ENCODE measurements around the gene RXYLT1. TPM values are rescaled to one million over a fixed set of nuclear protein-coding genes. Genes with fewer than 3 reads are reported as not detected.

RXYLT1 gene
- total and polyA plus RNA-seq, 2 of the 8 experiments (the other 6 are each of a cell fraction or from before 2014, with no cell fraction given) = 3.8 to 10.9 TPM

DNA sequence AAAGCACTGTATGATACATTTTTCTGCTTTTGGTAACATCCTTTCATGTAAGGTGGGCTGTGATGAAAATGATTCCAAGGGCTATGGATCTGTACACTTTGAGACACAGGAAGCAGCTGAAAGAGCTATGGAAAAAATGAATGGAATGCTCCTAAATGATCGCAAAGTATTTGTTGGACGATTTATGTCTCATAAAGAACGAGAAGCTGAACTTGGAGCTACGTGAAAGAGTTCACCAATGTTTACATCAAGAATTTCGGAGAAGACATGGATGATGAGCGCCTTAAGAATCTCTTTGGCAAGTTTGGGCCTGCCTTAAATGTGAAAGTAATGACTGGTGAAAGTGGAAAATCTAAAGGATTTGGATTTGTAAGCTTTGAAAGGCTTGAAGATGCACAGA is 42.6 kb downstream of the RXYLT1 start:
- TF ChIP-seq TCF12 (IDR thresholded peaks at IDR 0.05; ENCODE audit: low read depth, low read length) = no peak
- no peak for TF ChIP-seq SRF (IDR thresholded peaks at IDR 0.05; ENCODE audit: low read depth, low read length)
- TF ChIP-seq SIX5 (IDR thresholded peaks at IDR 0.05; ENCODE audit: low read depth, low read length) = no peak
- no peak for TF ChIP-seq HDAC6 (IDR thresholded peaks at IDR 0.05; ENCODE audit: low read depth, low read length)
- no peaks in the 10 kb centered on the region for H3K27me3 ChIP-seq (replicated peaks in 1 of 4; ENCODE audit: control insufficient read depth in 3 of 4, extremely low read depth in 1 of 4, insufficient read depth in 3 of 4, low read length in 3 of 4)
- H4K5ac ChIP-seq (ENCODE audit: insufficient read length, low read depth, low read length) = no peak overlapping the region
- H3K79me2 ChIP-seq (ENCODE audit: control insufficient read depth in 1 of 2, insufficient read depth in 2 of 2, low read length in 2 of 2) = no peaks in the 10 kb centered on the region
- no peak overlapping the region for H3K14ac ChIP-seq (ENCODE audit: insufficient read length)
- no peak overlapping the region for H4K91ac ChIP-seq (replicated peaks; ENCODE audit: insufficient read length, low read length)
- H3K4me3 ChIP-seq (ENCODE audit: extremely low read depth in 1 of 4, insufficient read depth in 2 of 4, low read depth in 3 of 4, low read length in 4 of 4) = no peak overlapping the region
- POLR2A ChIA-PET (ENCODE audit: partially characterized antibody) = no interaction called here
- H3K23me2 ChIP-seq (ENCODE audit: low read depth, low read length) = no peaks in the 10 kb centered on the region; the same call in 1 of the 2 replicates
- no peak overlapping the region for H2BK12ac ChIP-seq (ENCODE audit: low read depth, low read length)
- no peak overlapping the region for H2BK120ac ChIP-seq (replicated peaks; ENCODE audit: low read depth, low read length)
- no peak overlapping the region for H3K18ac ChIP-seq (ENCODE audit: extremely low read depth, low read length)
- no peaks in the 10 kb centered on the region for H3K79me1 ChIP-seq (ENCODE audit: low read depth, low read length)
- H2BK15ac ChIP-seq (ENCODE audit: low read length) = no peak overlapping the region
- no peak overlapping the region for H3K4me2 ChIP-seq (ENCODE audit: insufficient read depth in 1 of 2, low read depth in 2 of 2, low read length in 2 of 2)
- no peak overlapping the region for H2BK5ac ChIP-seq (ENCODE audit: low read depth, low read length)
- H2AFZ ChIP-seq (ENCODE audit: low read length) = no peak overlapping the region
- H3K27ac ChIP-seq (ENCODE audit: low read depth, low read length) = no peak overlapping the region
- no peaks in the 10 kb centered on the region for H4K20me1 ChIP-seq (replicated peaks in 1 of 2; ENCODE audit: control insufficient read depth in 1 of 2, insufficient read depth in 2 of 2, low read length in 2 of 2)
- H3K23ac ChIP-seq (ENCODE audit: insufficient read length) = no peak overlapping the region
- 90% methylated on average over 6 of the region's 6 CpGs; no CpG with 5 or more reads in 1 of the 2 experiments for WGBS, 2 experiments (ENCODE audit: extremely low coverage in 1 of 2, insufficient coverage in 1 of 2, insufficient read length in 1 of 2, insufficient replicate concordance in 2 of 2, low coverage in 1 of 2, low lambda C conversion rate in 2 of 2, missing lambda C conversion rate in 1 of 2)
- H2AK5ac ChIP-seq (ENCODE audit: low read depth, low read length) = no peak overlapping the region
- no peaks in the 10 kb centered on the region for H3K36me3 ChIP-seq (ENCODE audit: control insufficient read depth in 2 of 4, insufficient read depth in 4 of 4, low read length in 3 of 4)
- no peak overlapping the region for H3K9ac ChIP-seq (replicated peaks in 1 of 4; ENCODE audit: extremely low read depth in 1 of 4, low read depth in 3 of 4, low read length in 3 of 4)
- H4K8ac ChIP-seq (ENCODE audit: extremely low read depth, insufficient read depth, low read length) = no peak overlapping the region
- H2BK20ac ChIP-seq (ENCODE audit: low read length) = no peak overlapping the region
- no peak overlapping the region for H3K4ac ChIP-seq (replicated peaks; ENCODE audit: insufficient read length, low read depth, low read length)
- no peaks in the 10 kb centered on the region for H3K9me3 ChIP-seq (ENCODE audit: insufficient read depth in 2 of 2, low read depth in 1 of 2, low read length in 1 of 2)
- DNase-seq (ENCODE audit: low read depth in 1 of 2, low spot score in 2 of 2) (no peak), FAIRE-seq (no peak)
- CTCF ChIA-PET (ENCODE audit: partially characterized antibody) = interaction anchor here (0.6 to 2.0 kb wide), 7 partner anchors 11 to 1303 kb away, joined by 3 to 9 read pairs (median 3); no protein-coding TSS in a partner anchor
- H3K56ac ChIP-seq (replicated peaks; ENCODE audit: insufficient read length, low read depth, low read length) = no peak overlapping the region
- no peaks in the 10 kb centered on the region for H3K4me1 ChIP-seq (replicated peaks in 1 of 4; ENCODE audit: control insufficient read depth in 3 of 4, insufficient read depth in 4 of 4, low read length in 3 of 4)
